NCI-H146 (cell line): Measurements from ENCODE around the gene GLUD1.
"Not testable (repeated sequence)": the region's sequence is repeated elsewhere in the genome, so short reads cannot be mapped to it uniquely, and the experiment has no call there.

Source experiments
- DNase-seq: peaks from one replicate; lab custom pipeline; 2025; lab: John Stamatoyannopoulos, UW

The GLUD1 gene

DNA sequence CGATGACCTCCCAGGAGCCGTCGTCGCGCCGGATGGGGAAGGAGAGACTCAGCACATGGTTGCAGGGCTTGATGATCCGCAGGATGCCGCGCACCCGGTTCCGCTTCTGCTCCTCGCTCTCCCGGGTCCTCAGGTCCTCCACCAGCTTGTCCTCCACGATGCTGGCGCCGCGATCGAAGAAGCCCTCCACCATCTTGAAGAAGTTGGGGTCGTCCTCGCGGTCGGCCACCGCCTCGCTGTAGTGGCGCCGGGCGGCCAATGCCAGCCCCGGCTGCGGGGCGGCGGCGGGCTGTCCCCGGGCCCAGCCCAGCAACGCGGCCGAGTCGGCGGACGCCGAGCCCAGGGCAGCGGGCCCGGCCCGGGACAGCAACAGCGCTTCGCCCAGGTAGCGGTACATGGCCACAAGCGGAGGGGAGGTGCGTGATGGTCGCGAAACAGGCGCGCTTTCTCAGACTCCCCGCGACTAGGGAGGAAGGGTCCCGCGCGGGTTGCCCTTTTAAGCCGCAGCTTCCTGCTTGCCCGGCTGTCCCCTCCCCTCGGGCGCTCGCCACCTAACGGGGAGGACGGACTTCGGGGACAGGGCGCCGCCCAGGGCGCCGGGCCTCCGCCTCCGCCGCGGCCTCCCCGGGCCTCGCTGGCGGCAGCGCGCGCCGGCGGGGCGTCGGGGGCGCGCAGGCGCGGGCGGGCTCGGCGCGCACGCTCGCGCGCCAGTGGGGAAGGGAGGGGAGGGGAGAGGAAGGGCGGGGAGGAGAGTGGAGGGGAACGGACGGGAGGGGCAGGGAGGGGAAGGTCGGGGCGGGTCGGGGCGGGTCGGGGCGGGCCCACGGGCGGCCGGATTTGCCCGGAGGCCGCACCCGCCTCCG is at the start of gene GLUD1, which contains the start of gene SHLD2:
TSS of gene GLUD1 (minus strand) at position 471 of the 863 bp plus-strand sequence. CDS start at position 397, 74 bp downstream.
TSS of gene SHLD2 (plus strand) at position 834 of the 863 bp plus-strand sequence. CDS start 56,149 bp downstream, outside the sequence.
- DNase-seq = peak; percentile 95

GRCh38 chr10:87143109-87143418 is 48.4 kb upstream of the GLUD1 start:
- DNase-seq = not testable (repeated sequence)

DNA sequence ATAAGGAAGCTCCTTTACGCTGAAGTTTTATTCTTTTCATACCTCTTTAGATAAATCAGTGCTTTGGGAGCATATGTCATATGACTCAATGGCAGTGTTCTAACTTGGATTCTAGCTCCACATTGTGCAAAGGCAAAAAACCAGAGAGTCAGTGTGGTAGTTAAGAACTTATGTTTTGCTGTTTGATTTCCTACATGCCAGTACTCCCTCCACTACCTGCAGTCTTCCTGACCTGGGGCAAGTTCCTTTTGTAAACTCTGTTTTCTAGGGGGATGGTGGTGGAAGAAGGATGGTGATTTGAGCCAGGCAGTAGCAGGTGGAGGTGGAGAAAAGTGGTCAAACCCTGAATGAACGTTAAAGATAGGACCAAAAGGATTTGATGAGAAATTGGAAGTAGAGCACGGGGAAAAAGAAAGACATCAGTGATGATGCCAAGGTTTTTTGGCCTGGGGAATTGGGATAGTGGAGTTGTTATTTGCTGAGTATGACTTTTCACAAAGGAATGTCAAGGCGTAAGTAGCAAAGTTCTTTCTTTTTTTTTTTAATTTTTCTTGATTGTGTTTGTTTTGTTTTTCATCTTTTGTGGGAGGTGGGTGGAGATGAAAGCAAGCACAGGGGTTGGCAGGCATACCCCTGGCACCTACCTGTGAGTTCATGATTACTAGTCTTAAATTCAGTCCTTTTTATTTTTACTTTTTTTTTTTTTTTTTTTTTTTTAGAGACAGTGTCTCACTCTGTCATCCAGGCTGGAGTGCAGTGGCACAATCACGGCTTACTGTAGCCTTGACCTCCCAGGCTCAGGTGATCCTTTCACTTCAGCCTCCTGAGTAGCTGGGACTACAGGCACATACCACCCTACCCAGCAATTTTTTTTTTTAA is 47.8 kb upstream of the GLUD1 start:
- not testable (repeated sequence) for DNase-seq

GRCh38 chr10:87137478-87137877 is 42.8 kb upstream of the GLUD1 start:
- not testable (repeated sequence) for DNase-seq

GRCh38 chr10:87134440-87134839 is 39.8 kb upstream of the GLUD1 start:
- not testable (repeated sequence) for DNase-seq

- not testable (repeated sequence) for DNase-seq
Measured at GRCh38 chr10:87133936-87134335, 39.3 kb upstream of the GLUD1 start.

GRCh38 chr10:87132176-87132575 is 37.5 kb upstream of the GLUD1 start:
- not testable (repeated sequence) for DNase-seq

GRCh38 chr10:87127607-87128156 is 33.0 kb upstream of the GLUD1 start:
- DNase-seq = not testable (repeated sequence)

GRCh38 chr10:87127048-87127447 is 32.4 kb upstream of the GLUD1 start:
- not testable (repeated sequence) for DNase-seq

DNA sequence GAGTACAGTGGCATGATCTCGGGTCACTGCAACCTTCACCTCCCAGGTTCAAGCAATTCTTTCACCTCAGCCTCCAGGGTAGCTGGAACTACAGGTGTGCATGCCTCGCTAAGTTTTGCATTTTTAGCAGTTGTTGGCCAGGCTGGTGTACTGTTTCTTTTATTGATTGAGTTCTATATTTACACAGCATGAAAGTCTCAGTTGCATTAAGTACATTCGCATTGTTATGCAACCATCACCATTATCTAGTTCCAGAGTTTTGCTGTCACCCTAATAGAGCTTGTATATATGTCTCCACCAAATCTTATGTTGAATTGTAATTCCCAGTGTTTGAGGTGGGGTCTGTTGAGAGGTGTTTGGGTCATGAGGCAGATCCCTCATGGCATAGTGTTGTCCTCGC is 28.7 kb upstream of the GLUD1 start:
- DNase-seq = not testable (repeated sequence)

GRCh38 chr10:87119029-87119428 is 24.4 kb upstream of the GLUD1 start:
- not testable (repeated sequence) for DNase-seq

- not testable (repeated sequence) for DNase-seq
Measured at GRCh38 chr10:87118122-87118521, 23.5 kb upstream of the GLUD1 start.

- no peak for DNase-seq
Measured at GRCh38 chr10:87105446-87106124, 10.9 kb upstream of the GLUD1 start.

- not testable (repeated sequence) for DNase-seq
Measured at GRCh38 chr10:87104727-87105126, 10.1 kb upstream of the GLUD1 start.

GRCh38 chr10:87101996-87102395 is 7.4 kb upstream of the GLUD1 start:
- no peak for DNase-seq

DNA sequence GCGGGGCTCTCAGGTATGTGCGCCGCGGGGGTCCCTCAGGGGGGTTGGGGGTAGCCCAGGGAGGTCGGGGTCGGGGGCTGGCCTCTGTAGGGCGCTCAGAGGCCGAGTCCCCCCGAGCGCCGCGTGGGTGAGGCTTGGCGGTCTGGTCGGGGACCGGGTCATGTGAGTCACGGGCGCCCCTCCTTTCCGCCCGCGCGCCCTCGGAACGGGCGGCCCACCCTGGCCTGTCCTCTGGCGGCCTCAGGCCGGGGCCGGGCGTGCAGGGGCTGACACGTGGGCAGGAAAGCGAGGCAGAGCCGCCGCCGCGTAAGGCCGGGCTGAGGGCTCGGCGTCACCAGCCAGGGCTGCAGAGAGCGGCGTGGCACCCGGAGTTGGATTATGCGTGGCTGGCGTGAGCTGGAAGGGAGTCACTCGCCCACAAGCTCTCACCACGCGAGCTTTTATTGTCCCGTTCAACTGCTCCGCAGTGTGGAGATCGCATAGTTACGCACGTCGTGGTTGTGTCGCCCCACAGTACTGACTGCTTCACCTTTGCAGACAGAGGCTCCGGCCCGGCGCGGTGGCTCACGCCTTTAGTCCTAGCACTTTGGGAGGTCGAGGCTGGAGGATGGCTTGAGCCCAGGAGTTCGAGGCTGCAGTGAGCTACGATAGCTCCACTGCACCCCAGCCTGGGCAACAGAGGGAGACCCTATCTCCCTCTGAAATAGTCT is 748 bp upstream of the GLUD1 start:
- DNase-seq = peak; percentile 89

DNA sequence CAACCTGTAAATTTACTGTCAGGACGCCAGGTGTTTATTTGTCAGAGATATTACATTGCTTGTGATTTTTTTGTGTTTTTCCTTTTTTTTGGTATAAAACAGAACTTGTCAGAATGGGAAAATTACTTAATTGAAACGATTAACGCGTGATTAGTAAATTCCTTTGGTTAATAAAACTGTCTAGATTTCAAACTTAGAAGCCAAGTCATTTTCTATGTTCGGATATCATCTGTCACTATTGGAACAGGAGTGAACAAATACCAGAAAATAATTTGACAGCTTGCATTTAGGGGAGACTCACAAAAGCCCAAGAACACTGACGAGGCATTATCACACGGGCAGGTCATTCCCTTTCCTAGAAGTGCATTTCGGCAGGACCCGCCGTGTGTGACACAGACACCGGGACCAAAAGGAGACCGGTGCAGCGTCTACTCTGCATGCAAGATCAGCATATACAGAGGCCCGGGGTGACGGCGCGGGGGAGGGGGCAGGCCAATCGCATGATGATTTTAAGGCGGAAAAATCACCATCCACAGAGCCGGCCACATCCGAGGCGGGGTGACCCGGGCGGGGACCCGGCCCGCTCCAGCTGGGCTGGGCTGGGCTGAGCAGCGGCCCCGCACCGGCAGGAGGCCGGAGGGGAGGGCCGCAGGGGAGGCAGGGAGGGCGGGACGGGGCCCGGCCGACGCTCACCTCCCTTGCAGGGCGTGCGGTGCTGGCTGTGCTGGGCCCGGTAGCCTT is 841 bp downstream of the GLUD1 start:
- DNase-seq = peak; percentile 72

- peak; percentile 14 for DNase-seq
Measured at GRCh38 chr10:87092861-87093631, 1.6 kb downstream of the GLUD1 start.

GRCh38 chr10:87092376-87092860 is 2.2 kb downstream of the GLUD1 start:
- DNase-seq = no peak
